Glomerular visceral epithelial cell (primary cell): ENCODE results near the gene SLC37A3.

ENCODE experiments used
- DNase-seq: peaks from one replicate; pipeline ENCODE4 v3.0.0-alpha.2; 2016; ENCODE audit errors: extremely low spot score

The SLC37A3 gene

GRCh38 chr7:140400381-140400780, 2.1 kb upstream of the SLC37A3 start:
- DNase-seq, result no peak

DNA sequence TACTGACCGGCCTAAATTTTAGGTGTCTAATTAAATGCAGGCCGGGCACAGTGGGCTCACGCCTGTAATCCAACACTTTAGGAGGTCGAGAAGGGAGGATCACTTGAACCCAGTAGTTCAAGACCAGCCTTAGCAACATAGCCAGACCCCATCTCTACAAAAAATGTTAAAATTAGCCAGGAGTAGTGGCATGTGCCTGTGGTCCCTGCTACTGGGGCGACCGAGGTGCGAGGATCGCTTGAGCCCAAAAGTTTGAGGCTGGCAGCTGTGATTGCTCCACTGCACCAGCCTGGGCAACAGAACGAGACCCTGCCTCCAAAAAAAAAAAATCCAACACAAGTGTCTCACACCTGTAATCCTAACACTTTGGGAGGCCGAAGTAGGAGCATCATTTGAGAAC, 491 bp upstream of the SLC37A3 start:
- DNase-seq, result no peak

GRCh38 chr7:140393756-140394306, 4.5 kb downstream of the SLC37A3 start:
- DNase-seq, result no peak

- DNase-seq, result no peak
These were observed 6.7 kb downstream of the SLC37A3 start for GRCh38 chr7:140391634-140392033.

DNA sequence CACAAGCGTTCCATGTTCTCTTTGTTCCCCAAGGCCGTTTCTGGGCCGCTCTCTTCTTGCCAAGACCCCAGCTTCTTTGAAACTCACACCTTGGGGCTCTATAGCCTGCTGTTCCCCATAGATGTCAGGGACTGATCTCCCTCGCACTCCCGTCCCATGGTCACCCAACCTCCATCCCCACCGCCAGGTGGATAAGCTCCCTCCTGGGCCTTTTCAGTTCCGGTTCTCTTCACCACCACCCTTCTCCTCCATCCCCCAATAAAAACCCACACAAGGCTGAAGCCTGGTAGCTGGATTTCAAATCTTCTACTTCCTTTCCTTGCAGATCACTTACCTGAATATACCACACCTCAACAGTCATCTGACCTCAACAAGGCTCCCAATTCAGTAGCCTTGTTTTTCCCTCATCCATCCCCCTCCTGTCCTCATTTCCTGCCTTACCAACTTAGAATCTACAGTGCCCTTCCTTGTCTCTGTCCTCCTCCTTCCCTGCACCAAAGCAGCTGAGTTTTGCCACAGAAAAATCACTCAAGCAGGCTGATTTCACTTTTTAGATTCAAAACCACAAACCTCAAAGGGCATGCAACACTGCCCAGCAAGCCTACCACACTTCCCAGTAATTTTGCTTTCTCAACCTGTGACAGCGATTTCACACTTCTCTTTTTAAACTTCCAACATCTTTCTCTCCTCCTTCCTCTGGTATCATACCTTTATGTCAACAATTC, 7.7 kb downstream of the SLC37A3 start:
- DNase-seq, result peak; percentile 86

- no peak for DNase-seq
These were observed 8.3 kb downstream of the SLC37A3 start for GRCh38 chr7:140390034-140390433.

GRCh38 chr7:140389445-140389844, 8.9 kb downstream of the SLC37A3 start:
- no peak for DNase-seq

GRCh38 chr7:140384894-140385545, 13.3 kb downstream of the SLC37A3 start:
- no peak for DNase-seq

DNA sequence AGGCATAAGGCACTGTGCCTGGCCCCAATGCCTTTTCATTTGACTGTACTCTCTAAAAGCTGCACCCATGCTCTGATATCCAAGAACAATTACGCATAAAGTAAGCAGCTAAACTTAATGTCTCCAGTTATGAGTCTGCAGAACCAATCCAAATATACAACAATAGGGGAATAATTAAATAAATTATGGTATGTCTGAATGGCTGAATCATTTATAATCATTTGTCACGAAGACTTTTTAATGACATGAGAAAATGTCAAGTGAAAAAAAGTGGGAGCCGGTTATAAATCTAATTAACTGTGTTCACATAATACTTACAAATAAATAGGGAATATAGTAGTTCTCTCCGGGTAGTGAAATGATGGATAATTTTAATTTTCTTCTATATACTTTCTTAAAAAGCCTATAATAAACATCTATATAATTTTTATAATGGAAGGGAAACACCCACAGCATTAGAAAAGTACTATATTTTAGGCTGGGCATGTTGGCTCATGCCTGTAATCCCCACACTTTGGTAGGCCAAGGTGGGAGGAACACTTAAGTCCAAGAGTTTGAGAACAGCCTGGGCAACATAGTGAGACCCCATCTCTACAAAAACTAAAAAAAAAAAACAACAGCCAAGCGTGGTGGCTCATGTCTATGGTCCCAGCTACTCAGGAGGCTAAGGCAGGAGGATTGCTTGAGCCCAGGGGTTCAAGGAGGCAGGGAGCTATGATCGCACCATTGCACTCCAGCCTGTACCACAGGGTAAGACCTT, 14.2 kb downstream of the SLC37A3 start:
- no peak for DNase-seq

- DNase-seq, result no peak
These were observed 22.2 kb downstream of the SLC37A3 start for GRCh38 chr7:140375892-140376730.

DNA sequence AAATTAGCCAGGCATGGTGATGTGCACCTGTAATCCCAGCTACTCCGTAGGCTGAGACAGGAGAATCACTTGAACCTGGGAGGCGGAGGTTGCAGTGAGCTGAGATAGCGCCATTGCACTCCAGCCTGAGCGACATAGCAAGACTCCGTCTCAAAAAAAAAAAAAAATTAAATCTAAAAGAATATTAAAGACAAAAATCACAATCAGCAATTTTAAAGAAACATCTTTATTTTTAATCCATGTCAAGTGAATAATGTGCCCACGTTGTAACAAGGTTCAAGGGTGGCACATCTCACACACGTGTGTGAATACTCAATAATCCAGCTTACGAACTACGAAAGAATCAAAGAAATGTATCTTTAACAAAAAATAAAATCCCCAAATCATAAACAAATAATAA, 23.0 kb downstream of the SLC37A3 start:
- DNase-seq, result no peak

- no peak for DNase-seq
These were observed 29.0 kb downstream of the SLC37A3 start for GRCh38 chr7:140369294-140369693.

- DNase-seq, result peak; percentile 39
These were observed 30.8 kb downstream of the SLC37A3 start for GRCh38 chr7:140367528-140367927.

- DNase-seq, result no peak
These were observed 33.5 kb downstream of the SLC37A3 start for GRCh38 chr7:140364819-140365218.

DNA sequence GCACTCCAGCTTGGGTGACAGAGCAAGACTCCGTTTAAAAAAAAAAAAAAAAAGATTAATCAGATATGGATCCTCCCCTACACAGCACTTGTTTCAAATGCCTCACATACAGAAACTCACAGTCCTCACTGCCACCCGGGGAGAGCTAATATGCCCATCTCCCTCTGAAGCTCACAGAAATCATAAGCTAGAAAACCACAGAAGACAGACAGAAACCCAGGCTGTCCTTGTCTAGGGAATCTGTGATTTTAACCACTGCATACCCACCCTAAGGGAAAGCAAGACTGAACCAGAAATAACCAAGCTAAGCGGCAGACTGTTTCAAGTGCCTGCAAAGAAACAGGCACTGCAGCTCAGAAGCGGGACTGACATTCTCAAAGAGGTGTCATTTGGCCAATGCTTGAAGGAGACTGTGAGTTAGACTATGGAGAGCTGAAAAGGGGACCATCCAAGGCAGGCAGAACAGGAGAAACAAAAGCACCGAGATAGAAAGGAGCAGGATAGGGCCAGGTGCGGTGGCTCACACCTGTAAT, 37.6 kb downstream of the SLC37A3 start:
- no peak for DNase-seq

DNA sequence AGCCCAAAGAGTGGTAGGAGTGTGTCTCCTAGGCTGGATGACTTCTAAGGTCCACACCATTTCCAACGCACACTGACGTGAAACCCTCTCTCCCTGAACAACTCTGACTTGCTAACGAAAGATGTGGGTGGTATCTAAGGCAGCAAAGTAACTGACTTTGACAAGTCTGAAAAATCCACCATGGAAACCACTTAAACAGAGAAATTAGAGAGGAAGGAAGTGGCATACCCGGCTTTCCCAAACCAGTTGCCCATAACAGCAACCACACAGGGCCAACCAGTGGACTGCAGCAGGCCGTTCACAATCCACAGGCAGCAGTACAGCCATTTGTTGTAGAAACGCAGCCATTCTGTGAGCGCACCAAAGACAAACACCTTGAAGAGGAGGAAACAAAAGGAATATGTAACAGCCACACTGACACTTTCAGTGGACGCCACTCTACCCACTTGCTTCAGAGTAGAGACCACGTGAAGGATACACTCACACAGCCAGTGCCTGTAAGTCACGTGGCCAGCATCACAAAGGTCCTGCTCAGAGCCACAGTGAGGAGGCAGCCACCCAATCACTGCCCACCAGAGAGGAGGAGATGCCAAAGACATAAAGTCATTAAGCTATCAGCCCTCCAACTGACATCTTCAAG, 39.8 kb downstream of the SLC37A3 start:
- DNase-seq, result no peak

DNA sequence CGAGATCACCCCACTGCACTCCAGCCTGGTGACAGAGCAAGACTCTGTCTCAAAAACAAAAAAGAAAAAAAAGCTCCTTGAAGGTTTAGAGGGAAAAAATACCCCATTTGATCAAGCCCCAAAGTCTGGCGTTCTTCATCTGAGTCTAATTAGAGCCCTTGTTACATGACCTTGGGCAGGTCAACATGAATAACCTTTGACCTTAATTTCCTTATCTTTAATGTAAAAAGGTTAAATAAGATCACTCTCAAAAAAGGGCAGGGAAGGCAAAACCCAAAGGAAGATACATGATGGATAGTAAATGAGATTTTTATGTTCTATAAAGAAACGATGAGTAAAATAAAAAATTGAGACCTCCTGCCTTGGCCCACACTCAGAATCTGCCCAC, 40.3 kb downstream of the SLC37A3 start:
- DNase-seq, result no peak

- no peak for DNase-seq
These were observed 48.3 kb downstream of the SLC37A3 start for GRCh38 chr7:140350056-140350455.

DNA sequence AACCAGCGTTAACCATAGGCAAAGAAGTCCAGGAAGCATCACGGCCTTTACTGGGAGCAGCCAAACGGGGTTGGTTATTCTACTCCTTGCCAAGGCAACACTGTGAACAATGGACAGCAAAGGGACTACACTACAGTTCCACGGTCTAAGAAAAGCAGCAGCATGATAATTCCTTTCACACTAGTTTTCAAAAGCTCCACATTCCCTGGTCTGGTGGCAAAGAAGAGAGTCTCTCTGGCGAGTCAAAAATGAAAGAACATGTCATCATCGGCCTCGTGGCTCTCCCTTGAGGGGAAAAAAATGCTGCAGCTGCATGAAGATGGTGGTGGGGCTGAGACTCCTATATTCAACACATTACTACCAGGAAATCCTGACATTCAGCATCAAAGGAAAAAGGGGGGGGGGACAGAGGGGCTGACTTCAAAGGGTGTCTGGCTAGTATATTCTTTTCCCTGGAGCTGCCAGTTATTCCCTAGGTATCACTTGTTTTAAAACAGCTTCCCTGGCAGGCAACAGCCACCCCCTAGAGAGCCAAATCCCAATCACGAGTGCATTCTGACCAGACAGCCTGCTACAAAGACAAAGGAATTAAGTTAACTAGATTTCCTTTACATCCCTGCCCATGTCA, 49.1 kb downstream of the SLC37A3 start:
- DNase-seq, result no peak

- no peak for DNase-seq
These were observed 50.0 kb downstream of the SLC37A3 start for GRCh38 chr7:140348161-140348849.
